ENCODE results near the gene WASL.
A peak's percentile ranks its signal among the peaks of the same experiment; 100 is the strongest.
"Not testable (repeated sequence)": the region's sequence is repeated elsewhere in the genome, so short reads cannot be mapped to it uniquely, and the experiment has no call there.

Gene WASL

DNA sequence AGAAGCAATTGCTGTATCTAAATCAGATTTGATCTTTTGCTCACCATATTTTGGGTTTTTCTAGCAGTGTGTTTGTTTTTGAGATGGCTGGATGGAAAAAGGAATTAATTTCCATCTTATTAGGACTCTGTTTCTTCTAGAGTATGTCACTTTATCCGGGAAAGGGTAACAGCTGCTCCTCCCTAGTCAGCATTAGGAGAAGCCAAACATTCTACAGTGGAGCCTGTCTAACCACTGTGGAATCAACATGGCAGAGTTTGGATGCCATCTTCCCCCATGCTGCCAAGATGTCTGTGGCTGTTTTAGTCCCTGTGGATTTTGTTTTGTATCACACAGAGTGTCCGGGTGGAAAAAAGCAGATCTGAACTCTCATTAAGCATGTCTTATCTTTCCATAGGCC, 109.2 kb downstream of the WASL start:
- WGBS (ENCODE audit: insufficient coverage), result 100% methylated on average over 1 of the region's 2 CpGs
- H3K27me3 ChIP-seq (replicated peaks in 2 of 5; ENCODE audit: control insufficient read depth in 4 of 5, insufficient read depth in 5 of 5, low read length in 4 of 5), result peaks cover 0 to 12% (median 4%) of the 10 kb centered on the region in 5 experiments
- H3K4me1 ChIP-seq (ENCODE audit: control extremely low read depth in 1 of 4, control insufficient read depth in 4 of 4, insufficient read depth in 4 of 4, low read length in 3 of 4), result no peaks in the 10 kb centered on the region
- no peaks in the 10 kb centered on the region for H3K9me3 ChIP-seq (ENCODE audit: control extremely low read depth in 1 of 5, control insufficient read depth in 4 of 5, insufficient read depth in 2 of 5, low read depth in 1 of 5, low read length in 4 of 5)
- H3K4me3 ChIP-seq (ENCODE audit: control insufficient read depth in 1 of 7, extremely low read depth in 1 of 7, insufficient read depth in 4 of 7, low read depth in 2 of 7, low read length in 6 of 7), result no peak overlapping the region
- DNase-seq, result no peak
- CTCF ChIA-PET, result no interaction called here
- H3K36me3 ChIP-seq (ENCODE audit: control insufficient read depth in 4 of 4, insufficient read depth in 4 of 4, low read length in 3 of 4), result no peaks in the 10 kb centered on the region
- H3K27ac ChIP-seq (ENCODE audit: insufficient read depth in 1 of 2, low read depth in 1 of 2, low read length in 2 of 2, poor library complexity in 1 of 2, severe bottlenecking in 2 of 2), result no peak overlapping the region
- POLR2A ChIA-PET, result no interaction called here

DNA sequence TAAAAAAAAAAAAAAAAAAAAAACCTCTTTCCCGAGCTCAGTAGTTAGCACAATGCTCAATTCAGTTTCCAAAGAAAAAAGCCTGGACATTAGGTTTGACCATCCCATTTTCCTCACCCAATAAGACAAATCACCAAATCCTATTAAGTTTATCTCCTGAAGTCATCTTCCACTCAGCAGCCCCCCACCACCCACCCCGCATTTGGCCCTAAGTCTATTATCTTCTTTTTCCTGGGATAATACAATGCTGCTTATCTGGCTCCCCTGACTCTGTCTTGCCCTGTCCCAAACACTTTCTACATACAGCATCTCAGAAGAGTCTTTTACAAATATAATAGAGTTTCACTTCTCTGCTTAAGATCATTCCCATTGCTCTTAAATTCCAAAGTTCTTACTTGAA, 110.9 kb downstream of the WASL start:
- H3K27me3 ChIP-seq (replicated peaks in 2 of 5; ENCODE audit: control insufficient read depth in 4 of 5, insufficient read depth in 5 of 5, low read length in 4 of 5), result peaks cover 0 to 6% (median 2%) of the 10 kb centered on the region in 5 experiments
- no peak for DNase-seq
- WGBS (ENCODE audit: insufficient coverage), result 100% methylated on average over 1 of the region's 2 CpGs
- H3K36me3 ChIP-seq (ENCODE audit: control insufficient read depth in 4 of 4, insufficient read depth in 4 of 4, low read length in 3 of 4), result no peaks in the 10 kb centered on the region
- POLR2A ChIA-PET, result no interaction called here
- CTCF ChIA-PET, result no interaction called here
- H3K27ac ChIP-seq (ENCODE audit: insufficient read depth in 1 of 2, low read depth in 1 of 2, low read length in 2 of 2, poor library complexity in 1 of 2, severe bottlenecking in 2 of 2), result no peak overlapping the region
- no peak overlapping the region for H3K4me3 ChIP-seq (ENCODE audit: control insufficient read depth in 1 of 7, extremely low read depth in 1 of 7, insufficient read depth in 4 of 7, low read depth in 2 of 7, low read length in 6 of 7)
- no peaks in the 10 kb centered on the region for H3K9me3 ChIP-seq (ENCODE audit: control extremely low read depth in 1 of 5, control insufficient read depth in 4 of 5, insufficient read depth in 2 of 5, low read depth in 1 of 5, low read length in 4 of 5)
- H3K4me1 ChIP-seq (ENCODE audit: control extremely low read depth in 1 of 4, control insufficient read depth in 4 of 4, insufficient read depth in 4 of 4, low read length in 3 of 4), result no peaks in the 10 kb centered on the region

DNA sequence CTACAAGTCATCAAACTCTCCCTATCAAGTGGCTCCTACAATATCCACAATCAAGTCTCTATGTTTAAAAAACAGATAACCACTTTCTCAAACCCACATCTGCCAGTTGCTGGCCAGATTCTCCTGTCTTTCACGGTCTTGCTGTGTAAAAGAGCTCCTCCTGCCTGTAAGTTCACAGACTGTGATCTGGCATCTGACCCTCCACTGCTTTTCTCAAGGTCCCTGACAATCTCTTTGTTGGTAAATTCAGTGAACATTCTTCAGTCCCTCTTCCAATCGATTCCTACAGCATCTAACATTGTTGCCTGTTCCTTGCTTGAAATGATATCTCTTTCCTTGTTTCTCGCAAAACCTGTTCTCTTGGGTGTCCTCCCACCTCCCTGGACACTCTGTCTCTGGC, 111.6 kb downstream of the WASL start:
- Histone ChIP-seq H3K27ac (ENCODE audit: insufficient read depth in 1 of 2, low read depth in 1 of 2, low read length in 2 of 2, poor library complexity in 1 of 2, severe bottlenecking in 2 of 2) (no peak overlapping the region), H3K4me1 (ENCODE audit: control extremely low read depth in 1 of 4, control insufficient read depth in 4 of 4, insufficient read depth in 4 of 4, low read length in 3 of 4) (no peaks in the 10 kb centered on the region), H3K27me3 (replicated peaks in 2 of 5; ENCODE audit: control insufficient read depth in 4 of 5, insufficient read depth in 5 of 5, low read length in 4 of 5) (peaks cover 0 to 6% (median 2%) of the 10 kb centered on the region in 5 experiments), H3K36me3 (ENCODE audit: control insufficient read depth in 4 of 4, insufficient read depth in 4 of 4, low read length in 3 of 4) (no peaks in the 10 kb centered on the region), H3K4me3 (ENCODE audit: control insufficient read depth in 1 of 7, extremely low read depth in 1 of 7, insufficient read depth in 4 of 7, low read depth in 2 of 7, low read length in 6 of 7) (no peak overlapping the region), H3K9me3 (ENCODE audit: control extremely low read depth in 1 of 5, control insufficient read depth in 4 of 5, insufficient read depth in 2 of 5, low read depth in 1 of 5, low read length in 4 of 5) (no peaks in the 10 kb centered on the region)
- POLR2A ChIA-PET, result no interaction called here
- no peak for DNase-seq
- 76% methylated on average over 3 of the region's 3 CpGs for WGBS (ENCODE audit: insufficient coverage)
- CTCF ChIA-PET, result interaction anchor here (0.9 to 1.8 kb wide), 3 partner anchors 40 to 234 kb away, joined by 3 to 6 read pairs (median 4); no protein-coding TSS in a partner anchor

DNA sequence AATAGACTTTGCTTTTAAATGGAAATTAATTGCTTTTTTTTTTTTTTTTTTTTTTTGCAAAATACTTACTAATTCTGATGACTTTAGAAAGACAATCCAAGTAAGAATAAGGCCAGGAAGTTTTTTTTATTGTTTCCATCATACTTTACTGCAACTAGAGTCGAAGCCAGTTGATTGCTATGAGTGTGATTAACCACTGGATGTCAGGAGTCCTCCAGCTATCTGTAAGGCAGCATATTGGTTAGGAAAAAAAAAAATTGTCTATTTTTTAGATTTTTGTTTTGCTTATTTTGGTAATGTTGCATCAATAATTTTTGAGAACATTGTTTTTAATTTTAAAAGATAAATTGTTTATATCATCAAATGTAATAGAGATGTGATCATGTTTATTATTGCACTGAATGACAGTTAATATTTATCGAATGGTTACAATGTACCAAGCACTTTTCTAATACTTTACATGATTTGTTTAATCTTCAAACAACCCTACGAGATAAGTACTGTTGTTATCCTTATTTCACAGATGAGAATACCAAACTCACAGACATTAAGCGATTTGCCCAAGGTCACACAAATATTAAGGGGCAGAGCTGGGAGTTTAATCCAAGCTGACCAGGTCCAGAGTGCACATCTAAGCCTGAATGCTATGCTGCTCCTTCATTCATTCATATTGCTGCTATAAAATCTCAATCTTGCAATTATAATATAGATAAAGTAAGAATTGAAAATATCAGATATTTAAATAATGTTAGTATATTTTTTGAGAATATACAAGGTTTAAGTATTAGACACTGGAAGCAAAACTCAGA, 113.0 kb downstream of the WASL start:
- 69% methylated on average over 3 of the region's 4 CpGs for WGBS (ENCODE audit: insufficient coverage)
- peak; percentile 15 to 50 (median 48) for DNase-seq
- ChIA-PET POLR2A (no interaction called here), CTCF (interaction anchor here (0.6 to 1.8 kb wide), 8 partner anchors 13 to 235 kb away, joined by 3 to 7 read pairs (median 4); no protein-coding TSS in a partner anchor)
- Histone ChIP-seq H3K36me3 (ENCODE audit: control insufficient read depth in 4 of 4, insufficient read depth in 4 of 4, low read length in 3 of 4) (no peaks in the 10 kb centered on the region), H3K27ac (ENCODE audit: insufficient read depth in 1 of 2, low read depth in 1 of 2, low read length in 2 of 2, poor library complexity in 1 of 2, severe bottlenecking in 2 of 2) (no peak overlapping the region), H3K9me3 (ENCODE audit: control extremely low read depth in 1 of 5, control insufficient read depth in 4 of 5, insufficient read depth in 2 of 5, low read depth in 1 of 5, low read length in 4 of 5) (no peaks in the 10 kb centered on the region), H3K4me3 (ENCODE audit: control insufficient read depth in 1 of 7, extremely low read depth in 1 of 7, insufficient read depth in 4 of 7, low read depth in 2 of 7, low read length in 6 of 7) (no peak overlapping the region), H3K4me1 (ENCODE audit: control extremely low read depth in 1 of 4, control insufficient read depth in 4 of 4, insufficient read depth in 4 of 4, low read length in 3 of 4) (no peaks in the 10 kb centered on the region), H3K27me3 (replicated peaks in 2 of 5; ENCODE audit: control insufficient read depth in 4 of 5, insufficient read depth in 5 of 5, low read length in 4 of 5) (peaks cover 0 to 6% (median 2%) of the 10 kb centered on the region in 5 experiments)

DNA sequence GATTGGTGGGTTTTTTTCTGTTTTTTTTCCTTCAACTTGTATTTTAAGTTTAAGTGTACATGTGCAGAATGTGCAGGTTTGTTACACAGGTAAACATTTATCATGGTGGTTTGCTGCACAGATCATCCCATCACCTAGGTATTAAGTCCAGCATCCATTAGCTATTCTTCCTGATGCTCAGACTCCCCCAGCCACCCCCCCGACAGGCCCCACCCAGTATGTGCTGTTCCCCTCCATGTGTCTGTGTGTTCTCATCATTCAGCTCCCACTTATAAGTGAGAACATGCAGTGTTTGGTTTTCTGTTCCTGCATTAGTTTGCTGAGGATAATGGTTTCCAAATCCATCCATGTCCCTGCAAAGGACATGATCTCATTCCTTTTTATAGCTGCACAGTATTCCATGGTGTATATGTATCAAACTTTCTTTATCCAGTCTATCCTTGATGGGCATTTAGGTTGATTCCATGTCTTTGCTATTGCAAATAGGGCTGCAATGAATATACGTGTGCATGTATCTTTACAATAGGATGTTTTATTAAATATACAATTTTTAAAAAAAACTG, 114.7 kb downstream of the WASL start:
- H3K4me3 ChIP-seq (ENCODE audit: control insufficient read depth in 1 of 7, extremely low read depth in 1 of 7, insufficient read depth in 4 of 7, low read depth in 2 of 7, low read length in 6 of 7); H3K36me3 ChIP-seq (ENCODE audit: control insufficient read depth in 4 of 4, insufficient read depth in 4 of 4, low read length in 3 of 4); H3K27ac ChIP-seq (ENCODE audit: insufficient read depth in 1 of 2, low read depth in 1 of 2, low read length in 2 of 2, poor library complexity in 1 of 2, severe bottlenecking in 2 of 2); DNase-seq; H3K9me3 ChIP-seq (ENCODE audit: control extremely low read depth in 1 of 5, control insufficient read depth in 4 of 5, insufficient read depth in 2 of 5, low read depth in 1 of 5, low read length in 4 of 5); H3K4me1 ChIP-seq (ENCODE audit: control extremely low read depth in 1 of 4, control insufficient read depth in 4 of 4, insufficient read depth in 4 of 4, low read length in 3 of 4); H3K27me3 ChIP-seq (replicated peaks in 2 of 5; ENCODE audit: control insufficient read depth in 4 of 5, insufficient read depth in 5 of 5, low read length in 4 of 5); POLR2A ChIA-PET: not testable (repeated sequence)
- CTCF ChIA-PET, result interaction anchor here (0.8 to 1.0 kb wide), 2 partner anchors 15 to 20 kb away, joined by 3 read pairs; no protein-coding TSS in a partner anchor
- 100% methylated on average over 1 of the region's 2 CpGs for WGBS (ENCODE audit: insufficient coverage)

DNA sequence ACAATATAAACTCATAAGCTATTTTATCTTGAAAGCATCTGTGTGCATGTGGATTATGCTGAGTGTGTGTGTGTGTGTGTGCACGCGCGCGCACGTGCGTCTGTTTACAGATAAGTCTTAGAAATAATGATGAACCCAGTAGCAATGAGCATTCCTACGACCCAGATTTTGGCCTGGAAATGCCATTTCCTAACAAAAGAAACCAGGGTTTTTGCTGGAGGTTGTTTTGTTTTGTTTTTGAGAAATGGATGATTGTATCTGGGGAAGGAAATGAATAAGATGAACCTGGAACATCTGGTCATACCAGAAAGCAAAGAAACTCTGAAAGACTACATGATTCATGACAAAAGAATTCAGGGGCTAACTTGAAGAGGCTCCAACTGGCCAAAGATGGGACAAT, 115.2 kb downstream of the WASL start:
- WGBS (ENCODE audit: insufficient coverage), result 96% methylated on average over 6 of the region's 7 CpGs
- H3K4me3 ChIP-seq (ENCODE audit: control insufficient read depth in 1 of 7, extremely low read depth in 1 of 7, insufficient read depth in 4 of 7, low read depth in 2 of 7, low read length in 6 of 7), result no peak overlapping the region
- H3K4me1 ChIP-seq (ENCODE audit: control extremely low read depth in 1 of 4, control insufficient read depth in 4 of 4, insufficient read depth in 4 of 4, low read length in 3 of 4), result no peaks in the 10 kb centered on the region
- ChIA-PET POLR2A (no interaction called here), CTCF (interaction anchor here (0.6 kb wide), 1 partner anchor 393 kb away, joined by 3 read pairs; no protein-coding TSS in a partner anchor)
- H3K27me3 ChIP-seq (replicated peaks in 2 of 5; ENCODE audit: control insufficient read depth in 4 of 5, insufficient read depth in 5 of 5, low read length in 4 of 5), result peaks cover 0 to 5% (median 2%) of the 10 kb centered on the region in 5 experiments
- no peak overlapping the region for H3K27ac ChIP-seq (ENCODE audit: insufficient read depth in 1 of 2, low read depth in 1 of 2, low read length in 2 of 2, poor library complexity in 1 of 2, severe bottlenecking in 2 of 2)
- no peaks in the 10 kb centered on the region for H3K9me3 ChIP-seq (ENCODE audit: control extremely low read depth in 1 of 5, control insufficient read depth in 4 of 5, insufficient read depth in 2 of 5, low read depth in 1 of 5, low read length in 4 of 5)
- H3K36me3 ChIP-seq (ENCODE audit: control insufficient read depth in 4 of 4, insufficient read depth in 4 of 4, low read length in 3 of 4), result no peaks in the 10 kb centered on the region
- DNase-seq, result peak in 1 of 3 donors; percentile 3

DNA sequence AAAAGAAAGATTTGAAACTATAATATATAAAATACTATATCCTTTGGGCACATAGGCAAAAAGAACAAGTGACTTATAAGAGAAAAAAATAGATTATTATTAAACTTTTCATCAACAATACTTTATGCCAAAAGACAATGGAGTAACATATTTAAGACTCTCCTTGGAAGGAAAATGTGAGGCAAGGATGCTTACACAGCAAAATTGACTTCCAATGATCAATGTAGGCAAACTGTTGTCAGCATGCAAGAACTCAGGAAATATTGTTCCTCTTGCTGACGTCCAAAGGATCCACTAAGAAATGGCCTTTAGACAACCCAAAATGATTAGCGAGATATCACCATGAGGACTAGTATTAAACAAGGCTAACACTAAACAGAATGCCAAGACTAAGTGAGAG, 116.0 kb downstream of the WASL start:
- POLR2A ChIA-PET, result no interaction called here
- WGBS (ENCODE audit: insufficient coverage), result 88% methylated on average over 1 of the region's 2 CpGs
- H3K4me3 ChIP-seq (ENCODE audit: control insufficient read depth in 1 of 7, extremely low read depth in 1 of 7, insufficient read depth in 4 of 7, low read depth in 2 of 7, low read length in 6 of 7), result no peak overlapping the region
- H3K27me3 ChIP-seq (replicated peaks in 2 of 5; ENCODE audit: control insufficient read depth in 4 of 5, insufficient read depth in 5 of 5, low read length in 4 of 5), result peaks cover 0 to 5% (median 2%) of the 10 kb centered on the region in 5 experiments
- no peak overlapping the region for H3K27ac ChIP-seq (ENCODE audit: insufficient read depth in 1 of 2, low read depth in 1 of 2, low read length in 2 of 2, poor library complexity in 1 of 2, severe bottlenecking in 2 of 2)
- no peak for DNase-seq
- H3K9me3 ChIP-seq (ENCODE audit: control extremely low read depth in 1 of 5, control insufficient read depth in 4 of 5, insufficient read depth in 2 of 5, low read depth in 1 of 5, low read length in 4 of 5), result no peaks in the 10 kb centered on the region
- CTCF ChIA-PET, result interaction anchor here (0.6 kb wide), 1 partner anchor 393 kb away, joined by 3 read pairs; no protein-coding TSS in a partner anchor
- H3K36me3 ChIP-seq (ENCODE audit: control insufficient read depth in 4 of 4, insufficient read depth in 4 of 4, low read length in 3 of 4), result no peaks in the 10 kb centered on the region
- H3K4me1 ChIP-seq (ENCODE audit: control extremely low read depth in 1 of 4, control insufficient read depth in 4 of 4, insufficient read depth in 4 of 4, low read length in 3 of 4), result no peaks in the 10 kb centered on the region
